Gastroesophageal sphincter (tissue), 3 donors: ENCODE measurements around the gene SMIM33.

ENCODE experiments used
- EP300 ChIP-seq: sonication (generic); formaldehyde crosslinking; IDR thresholded peaks from one replicate; pipeline ENCODE4 v1.6.1; 2017; ENCODE audit warnings: antibody characterized with exemption, mild to moderate bottlenecking
- POLR2A ChIP-seq, 2 donors: fragments of 450-650 bp; IDR thresholded peaks; one replicate each; pipeline ENCODE4 v1.6.1; 2017; ENCODE audit warnings: antibody characterized with exemption in 2 of 2, mild to moderate bottlenecking in 2 of 2, moderate library complexity in 1 of 2
- TF ChIP-seq, protein P1 (sequence below), 4 experiments: fragments of 200-600 bp in 2 of 4; fragments of 450-650 bp in 2 of 4; sonication (generic) in 1 of 4; IDR thresholded peaks; one replicate each; pipeline ENCODE4 v1.5.1; 2017 to 2019; ENCODE audit warnings: antibody characterized with exemption in 4 of 4, mild to moderate bottlenecking in 2 of 4, moderate library complexity in 2 of 4

DNA sequence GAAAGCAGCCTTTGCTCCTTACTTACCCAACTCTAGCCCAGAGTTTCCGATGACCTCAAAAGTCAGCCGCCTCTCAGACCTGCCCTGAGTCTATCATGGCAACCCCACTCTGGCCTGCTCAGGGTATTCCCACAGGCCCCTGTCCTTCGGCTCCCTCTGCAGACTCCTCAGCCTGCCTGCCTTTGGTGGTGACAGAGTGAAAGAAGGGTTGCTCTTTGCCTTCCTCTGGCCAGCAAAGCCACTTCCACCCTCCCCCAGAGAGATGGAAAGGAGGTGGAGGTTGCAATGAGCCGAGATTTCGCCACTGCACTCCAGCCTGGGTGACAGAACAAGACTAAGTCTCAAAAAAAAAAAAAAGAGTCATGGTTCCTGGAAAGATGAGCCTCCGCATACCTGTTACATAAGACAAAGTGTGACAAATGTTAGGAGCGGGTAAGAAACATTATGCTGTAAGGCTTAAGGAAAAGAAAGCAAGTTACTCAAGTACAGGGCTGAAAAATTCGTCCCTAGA, 2.3 kb upstream of the SMIM33 start:
- TF ChIP-seq, protein P1, sequence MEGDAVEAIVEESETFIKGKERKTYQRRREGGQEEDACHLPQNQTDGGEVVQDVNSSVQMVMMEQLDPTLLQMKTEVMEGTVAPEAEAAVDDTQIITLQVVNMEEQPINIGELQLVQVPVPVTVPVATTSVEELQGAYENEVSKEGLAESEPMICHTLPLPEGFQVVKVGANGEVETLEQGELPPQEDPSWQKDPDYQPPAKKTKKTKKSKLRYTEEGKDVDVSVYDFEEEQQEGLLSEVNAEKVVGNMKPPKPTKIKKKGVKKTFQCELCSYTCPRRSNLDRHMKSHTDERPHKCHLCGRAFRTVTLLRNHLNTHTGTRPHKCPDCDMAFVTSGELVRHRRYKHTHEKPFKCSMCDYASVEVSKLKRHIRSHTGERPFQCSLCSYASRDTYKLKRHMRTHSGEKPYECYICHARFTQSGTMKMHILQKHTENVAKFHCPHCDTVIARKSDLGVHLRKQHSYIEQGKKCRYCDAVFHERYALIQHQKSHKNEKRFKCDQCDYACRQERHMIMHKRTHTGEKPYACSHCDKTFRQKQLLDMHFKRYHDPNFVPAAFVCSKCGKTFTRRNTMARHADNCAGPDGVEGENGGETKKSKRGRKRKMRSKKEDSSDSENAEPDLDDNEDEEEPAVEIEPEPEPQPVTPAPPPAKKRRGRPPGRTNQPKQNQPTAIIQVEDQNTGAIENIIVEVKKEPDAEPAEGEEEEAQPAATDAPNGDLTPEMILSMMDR (IDR thresholded peaks at IDR 0.05): no peak
- TF ChIP-seq EP300 (no peak), POLR2A (IDR thresholded peaks at IDR 0.05) (no peak)
